Stimulated activated naive CD8-positive, alpha-beta T cell treated with anti-CD3 and anti-CD28 coated beads, Interleukin-15, Interleukin-2, amounts not matched to agents 100 ng/mL and 50 ng/mL, for 24 hours (primary cell): ENCODE results near the gene PCP4.

ENCODE experiments used
- H3K27ac Mint-ChIP-seq: one replicate; pipeline ENCODE4 v1.8.0; 2021; ENCODE audit warnings: mild to moderate bottlenecking, mixed read lengths
- H3K27me3 Mint-ChIP-seq: one replicate; pipeline ENCODE4 v1.8.0; 2021; ENCODE audit warnings: mixed read lengths
- H3K36me3 Mint-ChIP-seq: one replicate; pipeline ENCODE4 v1.8.0; 2021; ENCODE audit warnings: low read depth, mixed read lengths
- H3K4me1 Mint-ChIP-seq: one replicate; pipeline ENCODE4 v1.8.0; 2021; ENCODE audit warnings: low read depth, mixed read lengths
- H3K4me3 Mint-ChIP-seq: one replicate; pipeline ENCODE4 v1.8.0; 2021; ENCODE audit warnings: mild to moderate bottlenecking, mixed read lengths
- H3K9me3 Mint-ChIP-seq: one replicate; pipeline ENCODE4 v1.8.0; 2021; ENCODE audit warnings: mixed read lengths

PCP4 gene

GRCh38 chr21:39867198-39867650, at the start of gene PCP4:
Gene PCP4, plus strand, starts transcription at chr21:39867438. Its CDS starts 64 bp downstream, at chr21:39867502.
- no peaks in the 10 kb centered on the region for H3K36me3 Mint-ChIP-seq
- H3K27me3 Mint-ChIP-seq: peaks cover 17% of the 10 kb centered on the region
- H3K9me3 Mint-ChIP-seq: no peaks in the 10 kb centered on the region
- H3K4me1 Mint-ChIP-seq: no peaks in the 10 kb centered on the region
- no peak within 1 kb of the TSS for H3K27ac Mint-ChIP-seq
- no peak within 1 kb of the TSS for H3K4me3 Mint-ChIP-seq

- H3K27me3 Mint-ChIP-seq: no peaks in the 10 kb centered on the region
- H3K27ac Mint-ChIP-seq: no peak overlapping the region
- H3K4me1 Mint-ChIP-seq: no peaks in the 10 kb centered on the region
- no peak overlapping the region for H3K4me3 Mint-ChIP-seq
- no peaks in the 10 kb centered on the region for H3K9me3 Mint-ChIP-seq
- H3K36me3 Mint-ChIP-seq: no peaks in the 10 kb centered on the region
These were observed 48.7 kb upstream of the PCP4 start for GRCh38 chr21:39818557-39818956.

- Mint-ChIP-seq H3K27me3 (no peaks in the 10 kb centered on the region), H3K9me3 (peaks cover 10% of the 10 kb centered on the region), H3K27ac (no peak overlapping the region), H3K36me3 (no peaks in the 10 kb centered on the region), H3K4me3 (no peak overlapping the region), H3K4me1 (no peaks in the 10 kb centered on the region)
These were observed 45.2 kb upstream of the PCP4 start for GRCh38 chr21:39822042-39822441.

DNA sequence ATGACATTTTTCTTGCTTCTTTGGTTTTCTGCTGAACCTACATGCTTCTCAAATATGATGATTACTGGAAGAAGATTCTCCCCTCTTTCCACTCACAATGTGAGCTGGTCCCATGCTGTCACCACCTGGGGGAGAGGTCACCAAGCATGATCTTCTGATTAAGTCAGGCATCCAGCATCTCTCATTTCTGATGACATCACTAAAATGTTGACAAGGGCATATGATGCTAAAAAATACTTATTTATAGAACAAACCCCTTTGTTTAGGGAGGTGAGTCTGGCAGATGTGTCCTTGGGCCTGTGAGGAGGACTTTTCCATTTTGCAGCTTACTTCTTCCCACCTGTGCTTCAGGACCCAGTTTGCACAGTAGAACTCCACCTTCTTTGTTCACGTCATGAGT, 42.0 kb upstream of the PCP4 start:
- Mint-ChIP-seq H3K27ac (no peak overlapping the region), H3K4me1 (no peaks in the 10 kb centered on the region), H3K9me3 (peaks cover 18% of the 10 kb centered on the region), H3K36me3 (no peaks in the 10 kb centered on the region), H3K27me3 (peaks cover 4% of the 10 kb centered on the region), H3K4me3 (no peak overlapping the region)

- no peak overlapping the region for H3K4me3 Mint-ChIP-seq
- peaks cover 3% of the 10 kb centered on the region for H3K27me3 Mint-ChIP-seq
- no peaks in the 10 kb centered on the region for H3K36me3 Mint-ChIP-seq
- H3K9me3 Mint-ChIP-seq: peaks cover 4% of the 10 kb centered on the region
- no peak overlapping the region for H3K27ac Mint-ChIP-seq
- H3K4me1 Mint-ChIP-seq: no peaks in the 10 kb centered on the region
These were observed 32.7 kb upstream of the PCP4 start for GRCh38 chr21:39834543-39834942.

DNA sequence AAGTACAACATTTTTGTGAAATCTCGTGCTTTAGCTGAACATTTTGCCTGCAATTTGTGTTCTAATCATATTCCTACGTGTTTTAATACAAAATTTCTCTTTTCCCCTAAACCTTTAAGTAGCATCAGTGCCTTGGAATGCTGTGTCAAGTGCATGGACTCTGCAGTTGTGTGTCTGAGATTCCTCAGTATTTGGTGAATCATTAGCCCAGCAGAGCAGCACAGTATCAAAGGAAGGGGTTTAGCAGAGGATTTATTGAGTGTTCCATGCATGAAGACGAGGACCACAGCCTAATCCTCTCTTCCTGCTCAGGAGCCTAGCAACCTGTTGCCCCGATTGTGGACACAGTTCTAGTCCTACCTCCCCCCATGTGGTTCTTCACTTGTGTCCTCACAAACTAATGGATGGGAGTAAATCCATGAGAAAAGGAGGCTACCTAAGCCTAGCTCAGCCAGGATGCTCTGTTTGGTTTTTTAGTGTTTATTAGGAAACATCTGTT, 29.3 kb upstream of the PCP4 start:
- Mint-ChIP-seq H3K27ac (no peak overlapping the region), H3K27me3 (peaks cover 3% of the 10 kb centered on the region), H3K9me3 (peaks cover 4% of the 10 kb centered on the region), H3K4me1 (no peaks in the 10 kb centered on the region), H3K4me3 (no peak overlapping the region), H3K36me3 (no peaks in the 10 kb centered on the region)

DNA sequence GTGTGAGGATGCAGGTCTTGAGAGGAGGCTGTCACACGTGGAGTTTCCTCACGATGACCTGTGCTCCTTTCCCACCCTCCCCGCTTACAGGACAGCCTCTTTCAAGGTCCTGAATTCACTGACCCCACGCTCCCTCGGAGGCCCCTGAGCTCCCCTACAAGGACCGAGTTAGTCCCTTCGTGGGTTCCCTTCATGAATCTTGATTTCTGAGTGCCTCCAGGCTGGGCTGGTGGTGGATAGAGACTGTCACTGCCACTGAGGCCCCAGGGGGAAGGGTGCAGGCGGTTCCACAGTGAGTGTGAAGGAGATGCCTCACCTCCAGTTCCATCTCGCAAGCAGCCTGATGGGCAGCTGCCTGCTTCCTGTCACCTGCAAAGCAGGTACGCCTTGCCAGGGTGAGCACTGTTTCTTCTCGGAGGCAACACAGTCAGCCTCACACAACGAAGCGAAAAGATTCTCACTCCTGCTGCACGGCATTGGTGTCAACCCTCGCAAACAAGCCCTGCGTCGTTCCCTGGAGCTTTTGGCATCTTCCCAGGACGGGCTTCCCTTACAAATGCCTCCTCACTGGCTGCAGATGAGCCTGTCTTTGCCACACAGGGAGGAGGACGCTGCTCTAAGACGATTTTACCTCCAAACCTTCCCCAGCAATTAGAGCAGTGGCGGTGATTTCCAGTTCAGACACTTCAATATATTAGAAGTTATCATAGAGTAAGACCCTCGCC, 26.7 kb upstream of the PCP4 start:
- H3K27me3 Mint-ChIP-seq: no peaks in the 10 kb centered on the region
- no peak overlapping the region for H3K27ac Mint-ChIP-seq
- H3K9me3 Mint-ChIP-seq: no peaks in the 10 kb centered on the region

DNA sequence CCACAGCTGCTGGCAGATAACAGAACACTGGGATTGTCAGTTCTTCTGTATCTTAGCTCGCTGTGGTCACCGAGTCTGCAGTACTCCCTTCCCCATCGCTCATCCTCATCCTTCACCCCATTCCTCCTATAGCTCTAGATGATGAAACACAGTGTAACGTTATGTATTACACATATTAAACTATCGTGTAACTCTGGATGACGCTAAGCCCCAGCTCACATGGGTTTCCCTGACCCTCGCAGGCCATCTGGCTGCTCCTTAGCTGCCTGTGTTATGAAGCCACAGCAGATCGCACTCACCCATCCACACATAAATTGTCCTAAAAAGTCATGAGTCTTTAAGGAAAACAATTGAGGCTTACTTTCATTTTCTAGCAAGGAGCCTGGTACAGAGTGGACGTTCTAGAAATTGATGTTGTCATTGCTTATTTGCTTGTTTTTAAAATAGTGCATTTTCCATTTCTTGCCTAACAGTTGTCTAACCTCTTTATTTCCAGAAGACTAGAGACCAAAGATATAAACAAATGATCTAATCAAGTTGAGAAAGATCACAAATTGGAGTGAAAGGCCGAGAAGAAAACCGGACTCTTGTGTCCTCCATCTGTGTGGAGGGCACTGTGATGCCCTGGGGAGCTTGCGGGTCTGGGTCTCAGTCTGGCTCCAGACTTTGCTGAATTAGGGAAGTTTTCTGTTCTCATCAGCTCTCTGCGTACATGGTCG, 24.3 kb upstream of the PCP4 start:
- Mint-ChIP-seq H3K4me3 (no peak overlapping the region), H3K27ac (no peak overlapping the region), H3K4me1 (no peaks in the 10 kb centered on the region), H3K9me3 (no peaks in the 10 kb centered on the region), H3K27me3 (no peaks in the 10 kb centered on the region), H3K36me3 (no peaks in the 10 kb centered on the region)

More for the DNA sequence above, 26.7 kb upstream of the PCP4 start:
- Mint-ChIP-seq H3K36me3 (no peaks in the 10 kb centered on the region), H3K4me3 (no peak overlapping the region), H3K4me1 (no peaks in the 10 kb centered on the region)

DNA sequence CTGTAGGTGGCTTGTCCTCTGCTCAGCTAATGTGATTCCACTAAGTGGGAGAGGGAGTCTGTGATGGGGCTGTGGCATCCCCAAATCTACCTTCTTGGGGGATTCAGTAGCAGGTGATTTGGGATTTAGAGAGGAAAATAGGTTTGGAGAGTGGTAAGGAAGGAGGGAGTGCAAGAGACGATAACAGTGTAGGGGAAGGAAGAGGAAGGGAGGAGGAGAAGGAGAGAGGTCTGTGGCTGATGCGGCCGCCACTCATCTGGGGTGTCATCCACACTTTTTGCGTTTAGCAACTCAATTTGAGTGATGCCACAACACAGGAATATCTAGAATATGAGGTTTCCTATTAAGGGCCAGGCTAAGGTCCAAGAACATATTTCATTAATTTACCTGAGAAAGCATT, 23.8 kb upstream of the PCP4 start:
- H3K27ac Mint-ChIP-seq: no peak overlapping the region
- H3K27me3 Mint-ChIP-seq: no peaks in the 10 kb centered on the region
- no peaks in the 10 kb centered on the region for H3K36me3 Mint-ChIP-seq
- H3K4me1 Mint-ChIP-seq: no peaks in the 10 kb centered on the region
- no peak overlapping the region for H3K4me3 Mint-ChIP-seq
- H3K9me3 Mint-ChIP-seq: no peaks in the 10 kb centered on the region

- Mint-ChIP-seq H3K27ac (no peak overlapping the region), H3K9me3 (no peaks in the 10 kb centered on the region), H3K27me3 (no peaks in the 10 kb centered on the region), H3K36me3 (no peaks in the 10 kb centered on the region), H3K4me1 (no peaks in the 10 kb centered on the region), H3K4me3 (no peak overlapping the region)
These were observed 23.3 kb upstream of the PCP4 start for GRCh38 chr21:39843916-39844315.

GRCh38 chr21:39845571-39846130, 21.6 kb upstream of the PCP4 start:
- Mint-ChIP-seq H3K4me1 (no peaks in the 10 kb centered on the region), H3K36me3 (no peaks in the 10 kb centered on the region)

DNA sequence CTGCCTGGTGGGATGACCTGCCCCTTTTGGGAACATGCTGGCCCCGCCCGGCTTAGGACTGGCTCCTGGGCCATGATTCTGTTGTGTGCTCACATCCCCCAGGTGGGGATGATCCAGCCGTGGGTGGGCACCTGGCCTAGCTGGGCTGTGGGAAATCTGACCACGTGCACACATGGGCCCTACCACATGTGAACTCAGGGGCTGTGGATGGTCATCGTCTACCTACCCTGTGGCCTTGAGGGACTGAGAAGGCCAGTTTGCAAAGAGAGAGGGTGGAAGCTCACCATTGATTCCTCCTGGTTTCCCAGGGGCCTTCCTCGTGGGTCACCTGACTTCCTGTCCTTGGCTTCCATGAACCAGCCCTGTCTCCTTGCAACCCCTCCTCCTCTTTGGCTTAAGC, 19.4 kb upstream of the PCP4 start:
- Mint-ChIP-seq H3K9me3 (no peaks in the 10 kb centered on the region), H3K4me3 (no peak overlapping the region), H3K27me3 (no peaks in the 10 kb centered on the region), H3K4me1 (no peaks in the 10 kb centered on the region), H3K27ac (no peak overlapping the region), H3K36me3 (no peaks in the 10 kb centered on the region)

More at GRCh38 chr21:39845571-39846130, 21.6 kb upstream of the PCP4 start:
- Mint-ChIP-seq H3K4me3 (no peak overlapping the region), H3K27ac (no peak overlapping the region), H3K27me3 (no peaks in the 10 kb centered on the region), H3K9me3 (no peaks in the 10 kb centered on the region)

DNA sequence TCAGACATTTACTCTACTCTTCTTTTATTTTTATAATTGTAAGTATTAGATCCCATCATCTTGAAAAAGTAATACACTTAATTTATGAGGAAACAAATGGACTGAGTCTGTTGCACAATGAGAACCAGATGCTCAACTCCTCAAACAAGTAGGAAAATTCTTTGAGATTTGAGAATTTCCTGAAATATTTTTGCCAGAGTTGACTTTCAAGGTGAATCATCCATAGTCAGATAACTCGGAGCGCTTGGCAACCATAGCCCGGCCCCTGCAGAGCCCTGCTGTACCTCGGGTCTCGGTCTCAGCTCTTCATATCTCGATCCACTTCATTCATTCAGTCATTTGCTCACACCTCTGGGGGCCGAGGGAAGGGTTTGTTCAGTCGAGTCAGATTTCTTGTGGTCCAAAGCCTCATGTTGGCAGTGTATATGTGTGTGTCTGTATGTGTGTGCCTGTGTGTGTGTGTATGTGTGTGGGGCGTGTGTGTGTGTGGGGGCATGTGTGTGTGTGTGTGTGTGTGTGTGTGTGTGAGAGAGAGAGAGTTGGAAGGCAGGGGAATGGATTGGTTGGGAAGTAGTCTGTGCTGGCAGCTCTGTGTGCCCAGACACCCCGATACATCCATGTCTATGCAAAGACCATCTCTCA, 18.1 kb upstream of the PCP4 start:
- H3K27ac Mint-ChIP-seq: no peak overlapping the region
- H3K4me1 Mint-ChIP-seq: no peaks in the 10 kb centered on the region
- no peaks in the 10 kb centered on the region for H3K36me3 Mint-ChIP-seq
- no peak overlapping the region for H3K4me3 Mint-ChIP-seq
- H3K9me3 Mint-ChIP-seq: no peaks in the 10 kb centered on the region
- H3K27me3 Mint-ChIP-seq: no peaks in the 10 kb centered on the region

- no peaks in the 10 kb centered on the region for H3K36me3 Mint-ChIP-seq
- no peak overlapping the region for H3K4me3 Mint-ChIP-seq
- no peak overlapping the region for H3K27ac Mint-ChIP-seq
- no peaks in the 10 kb centered on the region for H3K9me3 Mint-ChIP-seq
- no peaks in the 10 kb centered on the region for H3K27me3 Mint-ChIP-seq
- no peaks in the 10 kb centered on the region for H3K4me1 Mint-ChIP-seq
These were observed 16.9 kb upstream of the PCP4 start for GRCh38 chr21:39850333-39850732.
